Measurements from ENCODE around the gene RNF212B. TPM values are rescaled to one million over a fixed set of nuclear protein-coding genes. Genes with fewer than 3 reads are reported as not detected.

The RNF212B gene
- total and polyA plus RNA-seq, 2 of the 13 experiments (the other 11 are each of a cell fraction or from before 2014, with no cell fraction given) = 0.05 TPM; not detected in 1

DNA sequence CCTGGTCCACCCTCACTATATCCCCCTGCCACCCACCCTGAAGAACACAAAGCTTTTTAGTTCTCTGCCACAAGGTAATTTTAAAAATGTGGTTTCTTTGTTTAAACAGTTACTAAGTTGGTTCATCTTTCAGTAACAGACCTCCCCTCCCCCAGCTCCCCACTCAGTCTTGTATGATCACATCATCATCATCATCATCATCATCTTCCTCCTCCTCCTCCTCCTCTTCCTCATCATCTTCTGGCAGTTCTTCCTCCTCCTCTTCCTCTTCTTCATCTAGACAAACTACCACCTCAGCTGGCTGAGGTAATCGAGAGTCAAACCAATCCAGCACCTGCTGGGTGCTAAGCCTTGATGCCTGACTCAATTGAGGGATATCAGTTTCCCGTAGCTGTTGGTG lies 37.7 kb downstream of the RNF212B start (continued):
- no peak for TF ChIP-seq ZXDC (CRISPR knock-in tag; IDR thresholded peaks at IDR 0.05)
- TF ChIP-seq NONO (IDR thresholded peaks at IDR 0.05) = 0 out of 2 replicates have a peak, but pooled peaks have one; percentile 39
- TF ChIP-seq NONO (CRISPR knock-in tag; conservative IDR thresholded peaks at IDR 0.05) = no peak
- TF ChIP-seq RBAK (CRISPR knock-in tag; IDR thresholded peaks at IDR 0.05) = no peak
- TF ChIP-seq ZNF550 (CRISPR knock-in tag; IDR thresholded peaks at IDR 0.05; ENCODE audit: borderline replicate concordance) = no peak
- TF ChIP-seq ZSCAN31 (CRISPR knock-in tag; IDR thresholded peaks at IDR 0.05; ENCODE audit: low read depth) = no peak
- no peak for TF ChIP-seq REL (CRISPR knock-in tag; conservative IDR thresholded peaks at IDR 0.05)
- TF ChIP-seq FOXK2 (IDR thresholded peaks at IDR 0.05) = peak; percentile 56; the same call in 1 of the 2 replicates
- no peak for TF ChIP-seq DZIP1 (CRISPR knock-in tag; IDR thresholded peaks at IDR 0.05)
- TF ChIP-seq ZNF607 (CRISPR knock-in tag; IDR thresholded peaks at IDR 0.05; ENCODE audit: borderline replicate concordance) = no peak
- peak; percentile 17; the same call in 1 of the 2 replicates for TF ChIP-seq LCORL (IDR thresholded peaks at IDR 0.05)
- TF ChIP-seq LCORL (CRISPR knock-in tag; IDR thresholded peaks at IDR 0.05) = no peak

Measured in HepG2 (cell line).